D721Med (cell line): ENCODE results near the gene RBM4B.

Source experiments
- DNase-seq: peaks from one replicate; pipeline ENCODE4 v3.0.0; 2011; ENCODE audit warnings: low spot score; ENCODE audit not compliant: insufficient read length
- FAIRE-seq: peaks from 2 replicates; lab custom pipeline; 2011; peaks lifted over from hg19 to GRCh38; lab: Jason Lieb, UNC
- TF ChIP-seq, protein P1 (sequence below): IDR thresholded peaks from 2 replicates; pipeline ENCODE4 v1.5.1; 2012; ENCODE audit warnings: mild to moderate bottlenecking, control low read depth; ENCODE audit not compliant: insufficient read depth; ENCODE audit errors: missing control alignments

RBM4B gene

DNA sequence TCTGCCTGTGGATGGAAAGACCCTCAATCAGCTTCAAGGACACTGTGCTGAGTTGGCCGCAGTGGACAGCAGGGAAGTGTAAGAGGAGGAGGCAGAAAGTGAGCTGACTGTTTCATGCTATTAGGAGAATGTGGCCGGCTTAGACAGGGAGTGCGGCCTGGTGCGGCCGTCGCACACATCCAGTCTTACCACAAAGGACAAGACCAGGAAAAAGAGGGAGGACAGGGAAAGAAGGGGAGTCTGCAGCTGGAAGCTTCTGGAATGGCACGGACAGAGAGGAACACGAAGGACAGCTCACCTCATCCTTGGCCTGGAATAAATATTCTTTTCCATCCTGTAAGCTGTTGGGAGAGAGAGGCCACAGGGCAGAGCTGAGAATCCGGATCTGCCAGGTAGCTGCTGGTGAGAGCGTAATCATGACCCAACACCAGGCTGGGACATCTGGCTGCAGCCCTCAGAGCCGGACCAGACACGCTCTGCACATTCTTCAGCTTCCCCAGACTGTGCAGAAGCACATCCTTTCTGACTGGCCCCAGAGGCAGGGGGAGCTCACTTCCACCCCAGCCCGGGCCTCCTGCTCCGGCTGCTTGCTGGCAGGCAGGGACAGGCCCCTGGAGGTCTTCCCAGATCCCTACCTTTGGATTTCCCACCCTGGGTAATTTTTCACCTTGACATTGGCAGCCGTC, 8.6 kb upstream of the RBM4B start:
- TF ChIP-seq, protein P1, sequence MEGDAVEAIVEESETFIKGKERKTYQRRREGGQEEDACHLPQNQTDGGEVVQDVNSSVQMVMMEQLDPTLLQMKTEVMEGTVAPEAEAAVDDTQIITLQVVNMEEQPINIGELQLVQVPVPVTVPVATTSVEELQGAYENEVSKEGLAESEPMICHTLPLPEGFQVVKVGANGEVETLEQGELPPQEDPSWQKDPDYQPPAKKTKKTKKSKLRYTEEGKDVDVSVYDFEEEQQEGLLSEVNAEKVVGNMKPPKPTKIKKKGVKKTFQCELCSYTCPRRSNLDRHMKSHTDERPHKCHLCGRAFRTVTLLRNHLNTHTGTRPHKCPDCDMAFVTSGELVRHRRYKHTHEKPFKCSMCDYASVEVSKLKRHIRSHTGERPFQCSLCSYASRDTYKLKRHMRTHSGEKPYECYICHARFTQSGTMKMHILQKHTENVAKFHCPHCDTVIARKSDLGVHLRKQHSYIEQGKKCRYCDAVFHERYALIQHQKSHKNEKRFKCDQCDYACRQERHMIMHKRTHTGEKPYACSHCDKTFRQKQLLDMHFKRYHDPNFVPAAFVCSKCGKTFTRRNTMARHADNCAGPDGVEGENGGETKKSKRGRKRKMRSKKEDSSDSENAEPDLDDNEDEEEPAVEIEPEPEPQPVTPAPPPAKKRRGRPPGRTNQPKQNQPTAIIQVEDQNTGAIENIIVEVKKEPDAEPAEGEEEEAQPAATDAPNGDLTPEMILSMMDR = no peak
- DNase-seq = no peak
- no peak for FAIRE-seq

DNA sequence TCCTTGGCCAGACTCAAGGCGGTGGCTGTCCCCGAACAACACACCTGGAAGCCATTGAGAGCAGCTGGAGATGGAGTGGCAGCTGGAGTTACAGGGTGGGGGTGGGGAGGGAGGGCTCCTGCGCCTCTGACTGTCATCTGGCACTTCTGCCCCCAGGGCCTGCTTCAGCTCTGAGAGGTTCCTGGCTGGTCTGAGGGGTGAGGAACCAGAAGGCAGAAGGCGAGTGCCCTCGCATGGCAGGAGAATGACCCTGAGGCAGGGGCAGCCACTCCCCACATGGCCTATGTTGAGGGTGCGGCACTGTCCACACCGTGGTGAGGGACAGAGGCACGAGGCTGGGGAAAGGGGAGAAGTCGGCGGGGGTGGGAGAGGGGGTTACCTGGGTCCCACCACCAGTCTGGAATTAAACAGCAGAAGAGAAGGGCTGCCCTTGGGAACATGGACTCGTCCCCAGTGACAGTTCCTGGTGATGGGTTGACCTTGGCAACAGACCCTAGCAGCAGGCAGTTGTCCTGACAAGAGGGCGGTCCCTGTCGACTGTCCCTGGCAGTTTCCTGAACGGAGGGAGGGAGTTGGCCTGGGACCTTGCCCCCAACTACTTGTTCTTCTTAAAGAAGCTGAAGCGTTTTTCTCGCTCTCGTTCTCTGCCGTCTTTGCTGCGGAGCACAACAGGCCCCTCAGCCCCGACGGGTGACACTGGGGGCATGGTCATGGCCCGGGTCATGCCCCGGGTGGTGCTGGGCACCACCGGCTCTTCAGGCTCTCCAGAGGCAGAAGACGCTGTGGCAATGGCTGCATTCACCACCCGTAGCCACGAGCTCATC, 7.8 kb upstream of the RBM4B start:
- no peak for DNase-seq
- FAIRE-seq = no peak
- TF ChIP-seq, protein P1 = no peak

DNA sequence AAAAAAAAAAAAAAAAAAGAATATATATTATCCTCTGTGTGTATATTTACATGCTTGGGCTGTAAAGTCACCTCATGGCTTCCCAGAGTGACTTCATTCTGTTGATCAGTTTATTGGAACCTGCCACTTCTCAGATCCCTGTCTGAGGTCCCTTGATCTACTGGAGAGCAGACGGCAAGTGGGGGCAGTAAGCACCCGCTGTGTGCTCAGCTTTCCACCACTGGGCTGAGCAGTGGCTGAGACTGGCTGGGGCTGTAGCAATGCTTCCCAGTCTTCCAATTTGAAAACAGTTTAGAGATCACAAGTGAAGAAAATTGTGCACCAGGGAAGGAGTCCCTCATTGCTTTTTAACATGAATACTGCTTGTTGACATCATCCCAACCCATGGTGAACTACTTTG, 6.9 kb upstream of the RBM4B start:
- TF ChIP-seq, protein P1 = no peak
- no peak for DNase-seq
- FAIRE-seq = no peak

DNA sequence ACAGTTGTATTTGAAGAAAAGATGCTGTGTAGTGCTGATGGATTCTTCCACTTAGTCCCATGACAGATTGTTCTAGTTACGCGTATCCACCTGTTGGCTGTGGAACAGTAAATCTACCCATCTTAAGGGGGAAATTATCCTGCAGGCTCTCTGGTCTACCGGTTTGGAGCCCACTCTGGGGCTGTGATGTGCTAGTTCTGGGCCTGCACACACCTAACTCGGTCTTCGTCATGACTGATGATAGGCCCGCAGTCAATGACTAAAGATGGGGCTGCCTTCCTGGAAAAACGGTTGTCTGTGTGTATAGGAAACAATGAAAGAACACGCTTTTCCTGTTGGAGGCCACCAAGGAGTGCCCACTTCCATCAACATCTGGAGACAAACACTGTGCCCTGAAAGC, 6.2 kb upstream of the RBM4B start:
- FAIRE-seq (no peak), DNase-seq (no peak)
- TF ChIP-seq, protein P1 = no peak

DNA sequence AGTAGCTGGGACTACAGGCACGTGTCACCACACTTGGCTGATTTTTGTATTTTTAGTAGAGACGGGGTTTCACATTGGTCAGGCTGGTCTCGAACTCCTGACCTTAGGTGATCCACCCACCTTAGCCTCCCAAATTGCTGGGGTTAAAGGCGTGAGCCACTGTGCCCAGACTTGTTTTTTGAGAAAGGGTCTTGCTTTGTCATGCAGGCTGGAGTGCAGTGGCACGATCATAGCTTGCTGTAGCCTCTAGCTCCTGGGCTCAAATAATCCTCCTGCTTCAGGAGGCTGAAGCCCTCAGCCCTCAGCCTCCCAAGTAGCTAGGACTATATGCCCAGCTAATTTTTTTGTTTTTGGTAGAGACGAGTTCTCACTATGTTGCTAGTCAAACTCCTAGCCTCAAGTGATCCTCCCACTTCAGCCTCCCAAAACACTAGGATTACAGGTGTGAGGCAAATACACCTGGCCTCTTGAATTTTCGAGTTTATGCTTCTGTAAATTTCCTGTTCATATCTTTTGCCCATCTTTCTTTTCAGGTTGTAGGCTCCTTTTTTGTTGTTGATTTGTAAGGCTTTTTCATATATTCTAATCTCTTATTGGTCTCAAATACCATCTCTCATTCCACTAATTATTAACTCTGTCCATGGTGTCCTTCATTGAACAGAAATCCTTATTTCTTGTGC, 3.4 kb upstream of the RBM4B start:
- DNase-seq (no peak), FAIRE-seq (no peak)
- TF ChIP-seq, protein P1 = no peak

DNA sequence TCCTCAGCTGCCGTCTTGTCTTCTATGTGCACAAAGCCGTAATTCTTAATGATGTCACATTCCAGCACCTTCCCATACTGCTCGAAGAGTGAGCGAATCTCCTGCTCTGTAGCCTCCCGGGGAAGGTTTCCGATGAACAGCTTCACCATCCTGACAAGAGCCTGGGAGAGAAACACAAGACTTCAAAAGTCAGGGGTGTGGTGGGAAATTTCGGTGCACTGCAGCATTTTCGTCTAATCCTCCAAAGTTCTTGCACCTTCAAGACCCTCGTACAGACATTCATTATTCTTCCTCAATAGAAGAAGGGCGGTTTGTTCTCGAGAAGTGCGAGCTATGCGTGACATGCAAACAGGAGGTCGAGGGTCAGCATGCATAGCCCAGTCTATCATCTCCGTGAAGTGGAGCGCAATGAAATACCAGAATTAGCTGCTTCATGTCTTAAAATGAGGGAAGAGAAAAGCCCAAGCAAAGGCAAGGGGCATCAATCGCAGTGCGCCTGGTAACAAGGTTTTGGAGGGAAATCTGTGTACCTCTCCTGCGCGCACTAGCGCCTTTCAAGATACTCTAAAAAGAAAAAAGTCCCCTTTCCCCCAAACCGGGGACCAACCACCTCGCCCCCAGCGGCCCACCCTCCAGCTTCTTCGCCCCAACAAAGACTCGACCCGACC, 622 bp downstream of the RBM4B start:
- FAIRE-seq (no peak), DNase-seq (no peak)
- TF ChIP-seq, protein P1 = no peak
